ENCODE data around the gene TRAF5.

GRCh38 chr1:211339631-211340041 lies 13.0 kb downstream of the TRAF5 start:
- no peak for TF ChIP-seq YY1 (IDR thresholded peaks at IDR 0.05; ENCODE audit: insufficient read depth, insufficient read length)
- no peak for TF ChIP-seq ZNF274 (IDR thresholded peaks at IDR 0.05; ENCODE audit: low read depth, low read length)
- no peak for TF ChIP-seq SUZ12 (IDR thresholded peaks at IDR 0.05; ENCODE audit: extremely low read depth, insufficient read depth, insufficient read length)

Measured in NT2/D1 (cell line).